ENCODE data around the gene VWA5B1.

DNA sequence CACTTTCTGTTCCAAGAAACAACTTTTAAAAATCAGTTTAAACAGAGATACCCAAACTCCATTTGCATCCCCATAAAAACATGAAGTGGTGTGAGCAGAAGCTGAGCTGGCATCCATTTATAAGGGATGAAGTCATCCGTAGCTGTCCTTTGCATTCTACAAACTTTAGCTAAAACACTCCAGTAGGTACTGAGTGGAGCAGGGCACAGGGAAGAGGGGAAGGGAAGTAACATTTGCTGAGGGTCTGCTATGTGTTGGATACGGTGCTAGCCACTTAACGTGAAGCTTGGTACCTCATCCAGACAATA, 32.9 kb downstream of the VWA5B1 start:
- TF ChIP-seq, protein P1, sequence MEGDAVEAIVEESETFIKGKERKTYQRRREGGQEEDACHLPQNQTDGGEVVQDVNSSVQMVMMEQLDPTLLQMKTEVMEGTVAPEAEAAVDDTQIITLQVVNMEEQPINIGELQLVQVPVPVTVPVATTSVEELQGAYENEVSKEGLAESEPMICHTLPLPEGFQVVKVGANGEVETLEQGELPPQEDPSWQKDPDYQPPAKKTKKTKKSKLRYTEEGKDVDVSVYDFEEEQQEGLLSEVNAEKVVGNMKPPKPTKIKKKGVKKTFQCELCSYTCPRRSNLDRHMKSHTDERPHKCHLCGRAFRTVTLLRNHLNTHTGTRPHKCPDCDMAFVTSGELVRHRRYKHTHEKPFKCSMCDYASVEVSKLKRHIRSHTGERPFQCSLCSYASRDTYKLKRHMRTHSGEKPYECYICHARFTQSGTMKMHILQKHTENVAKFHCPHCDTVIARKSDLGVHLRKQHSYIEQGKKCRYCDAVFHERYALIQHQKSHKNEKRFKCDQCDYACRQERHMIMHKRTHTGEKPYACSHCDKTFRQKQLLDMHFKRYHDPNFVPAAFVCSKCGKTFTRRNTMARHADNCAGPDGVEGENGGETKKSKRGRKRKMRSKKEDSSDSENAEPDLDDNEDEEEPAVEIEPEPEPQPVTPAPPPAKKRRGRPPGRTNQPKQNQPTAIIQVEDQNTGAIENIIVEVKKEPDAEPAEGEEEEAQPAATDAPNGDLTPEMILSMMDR (IDR thresholded peaks at IDR 0.05), result no peak
- TF ChIP-seq POLR2AphosphoS5 (IDR thresholded peaks at IDR 0.05) (no peak), POLR2A (IDR thresholded peaks at IDR 0.05) (no peak), EP300 (IDR thresholded peaks at IDR 0.05) (no peak)
